ENCODE results near the gene PITPNC1.

DNA sequence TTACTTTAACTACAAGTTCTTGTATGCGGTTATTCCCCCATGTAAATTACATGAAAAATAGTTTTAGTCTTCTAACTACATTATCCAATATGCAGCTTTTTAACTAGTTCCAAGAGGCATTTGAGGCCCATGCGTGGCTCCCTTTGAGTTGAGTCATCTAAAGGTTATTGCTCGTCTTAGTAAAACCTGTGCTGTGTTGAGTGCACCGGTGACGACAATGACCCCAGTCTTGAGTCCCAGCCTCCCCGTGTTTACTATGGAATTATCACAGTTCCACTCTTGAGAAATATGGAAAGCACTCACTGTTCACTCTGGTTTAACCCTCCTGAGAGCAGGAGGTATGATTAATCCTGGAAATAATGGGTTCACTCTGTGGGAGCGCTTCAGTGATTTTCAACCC is 119.2 kb downstream of the PITPNC1 start:
- TF ChIP-seq POLR2A (IDR thresholded peaks at IDR 0.05) = no peak
- TF ChIP-seq, protein P1, sequence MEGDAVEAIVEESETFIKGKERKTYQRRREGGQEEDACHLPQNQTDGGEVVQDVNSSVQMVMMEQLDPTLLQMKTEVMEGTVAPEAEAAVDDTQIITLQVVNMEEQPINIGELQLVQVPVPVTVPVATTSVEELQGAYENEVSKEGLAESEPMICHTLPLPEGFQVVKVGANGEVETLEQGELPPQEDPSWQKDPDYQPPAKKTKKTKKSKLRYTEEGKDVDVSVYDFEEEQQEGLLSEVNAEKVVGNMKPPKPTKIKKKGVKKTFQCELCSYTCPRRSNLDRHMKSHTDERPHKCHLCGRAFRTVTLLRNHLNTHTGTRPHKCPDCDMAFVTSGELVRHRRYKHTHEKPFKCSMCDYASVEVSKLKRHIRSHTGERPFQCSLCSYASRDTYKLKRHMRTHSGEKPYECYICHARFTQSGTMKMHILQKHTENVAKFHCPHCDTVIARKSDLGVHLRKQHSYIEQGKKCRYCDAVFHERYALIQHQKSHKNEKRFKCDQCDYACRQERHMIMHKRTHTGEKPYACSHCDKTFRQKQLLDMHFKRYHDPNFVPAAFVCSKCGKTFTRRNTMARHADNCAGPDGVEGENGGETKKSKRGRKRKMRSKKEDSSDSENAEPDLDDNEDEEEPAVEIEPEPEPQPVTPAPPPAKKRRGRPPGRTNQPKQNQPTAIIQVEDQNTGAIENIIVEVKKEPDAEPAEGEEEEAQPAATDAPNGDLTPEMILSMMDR (IDR thresholded peaks at IDR 0.05) = no peak
